DOHH2 (cell line): ENCODE data around the gene PCNX2.

ENCODE experiments used
- H3F3A ChIP-seq: fragments of 200-600 bp; sonication (generic), shearing (Covaris generic); 2 replicates; pipeline ENCODE4 v1.6.0; 2016; ENCODE audit warnings: antibody characterized with exemption, mild to moderate bottlenecking; ENCODE audit not compliant: control insufficient read depth, insufficient read depth
- H3K27ac ChIP-seq: fragments of 200-600 bp; sonication (generic); 2 replicates; pipeline ENCODE4 v1.5.1; 2014; ENCODE audit warnings: low read depth, mild to moderate bottlenecking, low read length, moderate library complexity
- H3K27me3 ChIP-seq: fragments of 200-600 bp; sonication (generic); 2 replicates; pipeline ENCODE4 v1.6.1; 2014; ENCODE audit warnings: mild to moderate bottlenecking, low read length, mixed read lengths; ENCODE audit not compliant: control insufficient read depth
- H3K36me3 ChIP-seq: fragments of 200-600 bp; sonication (generic); 2 replicates; pipeline ENCODE4 v1.6.1; 2014; ENCODE audit warnings: mild to moderate bottlenecking, low read length, moderate library complexity, mixed read lengths; ENCODE audit not compliant: control insufficient read depth
- H3K4me1 ChIP-seq: fragments of 200-600 bp; sonication (generic); 2 replicates; pipeline ENCODE4 v1.6.1; 2014; ENCODE audit warnings: mild to moderate bottlenecking, low read length, mixed read lengths; ENCODE audit not compliant: control insufficient read depth
- H3K4me2 ChIP-seq: fragments of 200-600 bp; sonication (generic); 2 replicates; pipeline ENCODE4 v1.6.0; 2014; ENCODE audit warnings: mild to moderate bottlenecking, low read length, moderate library complexity
- H3K4me3 ChIP-seq: fragments of 200-600 bp; sonication (generic); 2 replicates; pipeline ENCODE4 v1.5.1; 2014; ENCODE audit warnings: mild to moderate bottlenecking, low read length, mixed read lengths
- H3K79me2 ChIP-seq: fragments of 200-600 bp; sonication (generic); 2 replicates; pipeline ENCODE4 v1.6.1; 2014; ENCODE audit warnings: mild to moderate bottlenecking, low read length, mixed read lengths; ENCODE audit not compliant: control insufficient read depth
- H3K9me2 ChIP-seq: fragments of 200-600 bp; sonication (generic); replicated peaks from 2 replicates; pipeline ENCODE4 v1.6.1; 2014; ENCODE audit warnings: mild to moderate bottlenecking, low read length, mixed read lengths; ENCODE audit not compliant: control insufficient read depth
- H3K9me3 ChIP-seq: fragments of 200-600 bp; sonication (generic); 2 replicates; pipeline ENCODE4 v1.6.1; 2014; ENCODE audit warnings: antibody characterized with exemption, low read length, mixed read lengths; ENCODE audit not compliant: control insufficient read depth, insufficient read depth
- H4K20me1 ChIP-seq: fragments of 200-600 bp; sonication (generic); 2 replicates; pipeline ENCODE4 v1.6.0; 2014; ENCODE audit warnings: low read depth, mild to moderate bottlenecking, antibody characterized with exemption, low read length, moderate library complexity; ENCODE audit not compliant: control insufficient read depth, insufficient read depth
- CTCF ChIP-seq: fragments of 200-600 bp; sonication (generic); IDR thresholded peaks from one replicate; pipeline ENCODE4 v1.5.1; 2014; ENCODE audit warnings: antibody characterized with exemption, mild to moderate bottlenecking, low read depth, low read length; ENCODE audit not compliant: poor library complexity, severe bottlenecking
- EZH2phosphoT487 ChIP-seq: fragments of 200-600 bp; sonication (generic); IDR thresholded peaks from 2 replicates; pipeline ENCODE4 v1.6.1; 2017; ENCODE audit warnings: borderline replicate concordance, mild to moderate bottlenecking, antibody characterized with exemption, low read length, moderate library complexity, mixed read lengths

Gene PCNX2

GRCh38 chr1:233033361-233033760, 262.2 kb downstream of the PCNX2 start:
- Histone ChIP-seq H3K79me2 (no peaks in the 10 kb centered on the region), H3K27me3 (no peaks in the 10 kb centered on the region), H3K4me3 (no peak overlapping the region), H3K36me3 (no peaks in the 10 kb centered on the region), H3K9me2 (no peaks in the 10 kb centered on the region), H3F3A (no peaks in the 10 kb centered on the region), H3K9me3 (no peaks in the 10 kb centered on the region), H4K20me1 (no peaks in the 10 kb centered on the region), H3K4me1 (no peaks in the 10 kb centered on the region), H3K4me2 (no peak overlapping the region), H3K27ac (no peak overlapping the region)
- no peak for TF ChIP-seq CTCF
- TF ChIP-seq EZH2phosphoT487 = no peak

- Histone ChIP-seq H3K79me2 (no peaks in the 10 kb centered on the region), H3K4me1 (no peaks in the 10 kb centered on the region), H3K4me3 (no peak overlapping the region), H3K9me2 (no peaks in the 10 kb centered on the region), H3F3A (no peaks in the 10 kb centered on the region), H3K4me2 (no peak overlapping the region), H3K9me3 (no peaks in the 10 kb centered on the region), H3K36me3 (no peaks in the 10 kb centered on the region), H3K27me3 (no peaks in the 10 kb centered on the region), H4K20me1 (no peaks in the 10 kb centered on the region), H3K27ac (no peak overlapping the region)
- TF ChIP-seq EZH2phosphoT487 (no peak), CTCF (no peak)
Measured at GRCh38 chr1:233032916-233033315, 262.6 kb downstream of the PCNX2 start.

- Histone ChIP-seq H3K9me2 (no peaks in the 10 kb centered on the region), H3K27me3 (no peaks in the 10 kb centered on the region), H3F3A (no peaks in the 10 kb centered on the region), H3K4me1 (no peaks in the 10 kb centered on the region), H3K9me3 (no peaks in the 10 kb centered on the region), H3K79me2 (no peaks in the 10 kb centered on the region), H3K4me3 (no peak overlapping the region), H3K36me3 (no peaks in the 10 kb centered on the region), H3K4me2 (no peak overlapping the region), H4K20me1 (no peaks in the 10 kb centered on the region), H3K27ac (no peak overlapping the region)
- TF ChIP-seq CTCF = no peak
- no peak for TF ChIP-seq EZH2phosphoT487
Measured at GRCh38 chr1:233031521-233031920, 264.0 kb downstream of the PCNX2 start.

- no peaks in the 10 kb centered on the region for H3K9me2 ChIP-seq
- H4K20me1 ChIP-seq = no peaks in the 10 kb centered on the region
- no peaks in the 10 kb centered on the region for H3K4me1 ChIP-seq
- H3K4me2 ChIP-seq = no peak overlapping the region
- H3F3A ChIP-seq = no peaks in the 10 kb centered on the region
- H3K27me3 ChIP-seq = no peaks in the 10 kb centered on the region
- TF ChIP-seq CTCF = no peak
- TF ChIP-seq EZH2phosphoT487 = no peak
- no peak overlapping the region for H3K4me3 ChIP-seq
- H3K79me2 ChIP-seq = no peaks in the 10 kb centered on the region
- no peaks in the 10 kb centered on the region for H3K36me3 ChIP-seq
- no peak overlapping the region for H3K27ac ChIP-seq
- no peaks in the 10 kb centered on the region for H3K9me3 ChIP-seq
Measured at GRCh38 chr1:233027046-233027445, 268.5 kb downstream of the PCNX2 start.
